GM12878 (cell line): ENCODE measurements around the gene DUOX2. TPM values are rescaled to one million over a fixed set of nuclear protein-coding genes. Genes with fewer than 3 reads are reported as not detected.
"Not testable (repeated sequence)": the region's sequence is repeated elsewhere in the genome, so short reads cannot be mapped to it uniquely, and the experiment has no call there.

Experiments
- ATAC-seq: fragments of 200-7000 bp; cut with Tn5 transposase; 3 replicates; pipeline ENCODE4 v1.9.1; 2020; ENCODE audit warnings: mild to moderate bottlenecking, moderate library complexity
- BruUV-seq: library from RNA; stranded (reverse); fragments of 400-500 nt; replicated peaks from 2 replicates; lab custom pipeline; 2021; lab: Mats Ljungman, UMichigan
- CTCF ChIA-PET: fragments of 300-600 bp; sonication (Branson Sonifier 250); formaldehyde crosslinking; extraction: SDS; loops from one replicate; lab custom pipeline; 2021; ENCODE audit warnings: inconsistent platforms; lab: Yijun Ruan, JAX
- POLR2A ChIA-PET: fragments of 350-600 bp; formaldehyde crosslinking; extraction: SDS; loops from one replicate; lab custom pipeline; 2021; ENCODE audit warnings: inconsistent platforms; lab: Charles Lee
- RAD21 ChIA-PET: fragments of 300-600 bp; sonication (Branson Sonifier 250); formaldehyde crosslinking; loops from one replicate; lab custom pipeline; 2023; ENCODE audit warnings: antibody characterized with exemption; ENCODE audit not compliant: unreplicated experiment; lab: Charles Lee
- SMC1A ChIA-PET: fragments of 300-600 bp; sonication (Branson Sonifier 250); formaldehyde crosslinking; loops from one replicate; lab custom pipeline; 2023; ENCODE audit not compliant: unreplicated experiment, uncharacterized antibody; lab: Charles Lee
- DNase-seq: peaks from one replicate; pipeline ENCODE4 v3.0.0-alpha.2; 2011; ENCODE audit warnings: low read depth, low spot score
- FAIRE-seq: peaks from 3 replicates; lab custom pipeline; 2011; peaks lifted over from hg19 to GRCh38; lab: Jason Lieb, UNC
- H2AFZ ChIP-seq: 2 replicates; pipeline ENCODE4 v1.6.0; 2011; ENCODE audit warnings: low read depth, low read length, control low read depth; ENCODE audit not compliant: control insufficient read depth
- H3K27ac ChIP-seq: 2 replicates; pipeline ENCODE4 v1.5.1; 2011; ENCODE audit warnings: control low read depth; ENCODE audit not compliant: control insufficient read depth, insufficient read depth
- H3K27me3 ChIP-seq, 2 experiments: replicated peaks in 1 of 2; 2 replicates each; pipeline versions ENCODE4 v1.6.0 to v1.6.1; 2011; ENCODE audit warnings: low read length in 1 of 2; ENCODE audit not compliant: control insufficient read depth in 2 of 2, insufficient read depth in 2 of 2
- H3K36me3 ChIP-seq, 2 experiments: 2 replicates each; pipeline ENCODE4 v1.5.1; 2011; ENCODE audit warnings: low read length in 1 of 2; ENCODE audit not compliant: control insufficient read depth in 2 of 2, insufficient read depth in 2 of 2
- H3K4me1 ChIP-seq: 2 replicates; pipeline ENCODE4 v1.6.1; 2011; ENCODE audit warnings: mild to moderate bottlenecking, low read length, moderate library complexity, mixed read lengths; ENCODE audit not compliant: control insufficient read depth, insufficient read depth
- H3K4me2 ChIP-seq: 2 replicates; pipeline ENCODE4 v1.6.0; 2011; ENCODE audit warnings: control low read depth; ENCODE audit not compliant: control insufficient read depth, insufficient read depth
- H3K4me3 ChIP-seq: fragments of 200-600 bp; sonication (generic); 2 replicates; pipeline ENCODE4 v1.5.1; 2016
- H3K79me2 ChIP-seq: 2 replicates; pipeline ENCODE4 v1.6.0; 2011; ENCODE audit warnings: low read length; ENCODE audit not compliant: control insufficient read depth, insufficient read depth
- H3K9ac ChIP-seq: 2 replicates; pipeline ENCODE4 v1.8.0; 2011; ENCODE audit warnings: low read length, control low read depth, mixed read lengths; ENCODE audit not compliant: control insufficient read depth, insufficient read depth
- H3K9me3 ChIP-seq: replicated peaks from 3 replicates; pipeline ENCODE4 v1.5.1; 2011; ENCODE audit warnings: mild to moderate bottlenecking, low read length; ENCODE audit not compliant: control insufficient read depth, insufficient read depth
- H4K20me1 ChIP-seq: 2 replicates; pipeline ENCODE4 v1.6.0; 2011; ENCODE audit not compliant: control insufficient read depth, insufficient read depth
- ATF7 ChIP-seq: fragments of 450-650 bp; IDR thresholded peaks from 2 replicates; pipeline ENCODE4 v1.6.1; 2016; ENCODE audit warnings: low read depth, mild to moderate bottlenecking
- BHLHE40 ChIP-seq, 2 experiments: fragments of 450-650 bp in 1 of 2; IDR thresholded peaks; 2 replicates each; pipeline ENCODE4 v1.6.1; 2011 to 2017; ENCODE audit warnings: low read depth in 2 of 2, borderline replicate concordance in 1 of 2, improper control_type of control experiment in 1 of 2, low read length in 1 of 2, mild to moderate bottlenecking in 1 of 2
- EZH2 ChIP-seq: IDR thresholded peaks from 2 replicates; pipeline ENCODE4 v1.6.1; 2012; ENCODE audit warnings: low read depth, mild to moderate bottlenecking, control low read depth, inconsistent platforms, low read length, borderline replicate concordance; ENCODE audit not compliant: control insufficient read depth
- HDAC2 ChIP-seq: fragments of 200-600 bp; sonication (generic); IDR thresholded peaks from 2 replicates; pipeline ENCODE4 v1.6.1; 2017
- NRF1 ChIP-seq: conservative IDR thresholded peaks from 2 replicates; pipeline ENCODE4 v1.6.1; 2011; ENCODE audit warnings: mild to moderate bottlenecking, low read depth, low read length, improper control_type of control experiment
- PAX8 ChIP-seq: fragments of 450-650 bp; IDR thresholded peaks from 2 replicates; pipeline ENCODE4 v1.6.1; 2017; ENCODE audit warnings: mild to moderate bottlenecking, moderate library complexity
- SMARCA5 ChIP-seq: fragments of 450-650 bp; IDR thresholded peaks from 2 replicates; pipeline ENCODE4 v1.6.1; 2017; ENCODE audit warnings: mild to moderate bottlenecking
- TCF12 ChIP-seq: IDR thresholded peaks from 2 replicates; pipeline ENCODE4 v1.6.1; 2011; ENCODE audit warnings: low read depth, mild to moderate bottlenecking, low read length
- WGBS: methylation state at CpG from one replicate; pipeline ENCODE4 v1.1.6; 2016; ENCODE audit warnings: low lambda C conversion rate; ENCODE audit not compliant: insufficient replicate concordance, insufficient coverage; ENCODE audit errors: missing lambda C conversion rate; 5-methylcytosine and 5-hydroxymethylcytosine counted together
- in situ Hi-C: fragments of 300-500 bp; cut with MboI; formaldehyde crosslinking; loops from 9 replicates; pipeline ENCODE4 v1.14.3; 2018; ENCODE audit warnings: mixed read lengths
- intact Hi-C: fragments of 100-400 bp; cut with micrococcal nuclease; formaldehyde crosslinking; loops from one replicate; pipeline ENCODE4 v1.14.2; 2022; ENCODE audit not compliant: unreplicated experiment
- polyA plus RNA-seq, 11 experiments: library from polyadenylated mRNA; depleted of rRNA in 4 of 11; unstranded in 6 of 11; stranded (reverse) in 5 of 11; fragments of >200 nt; fragmentation: Nextera tagmentation in 4 of 11; fragmentation: Illumina TruSeq in 1 of 11; extraction: Ambion mirVana in 4 of 11; extraction: Trizol in 1 of 11; gene quantifications; 1 replicate in 1 of 11; 2 replicates in 10 of 11; pipeline versions ENCODE4 v1.2.1 to v1.2.3, GENCODE V29; 2011 to 2016; ENCODE audit warnings: inconsistent platforms in 2 of 11, missing spikeins in 2 of 11, low read depth in 1 of 11
- total RNA-seq, 4 experiments: library from RNA; depleted of rRNA in 3 of 4; stranded (reverse); fragments of >200 nt in 3 of 4; fragmentation: Illumina TruSeq in 1 of 4; extraction: Trizol in 1 of 4; gene quantifications; 2 replicates each; pipeline versions ENCODE4 v1.2.1 to v1.2.3, GENCODE V29; 2013 to 2021
- TF ChIP-seq, protein P1 (sequence below): fragments of 450-650 bp; IDR thresholded peaks from 2 replicates; pipeline ENCODE4 v1.6.1; 2017; ENCODE audit warnings: mild to moderate bottlenecking, moderate library complexity

DUOX2 gene
- total and polyA plus RNA-seq, 10 of the 15 experiments (the other 5 are each of a cell fraction or from before 2014, with no cell fraction given) = 0.05 TPM; not detected in 9

DNA sequence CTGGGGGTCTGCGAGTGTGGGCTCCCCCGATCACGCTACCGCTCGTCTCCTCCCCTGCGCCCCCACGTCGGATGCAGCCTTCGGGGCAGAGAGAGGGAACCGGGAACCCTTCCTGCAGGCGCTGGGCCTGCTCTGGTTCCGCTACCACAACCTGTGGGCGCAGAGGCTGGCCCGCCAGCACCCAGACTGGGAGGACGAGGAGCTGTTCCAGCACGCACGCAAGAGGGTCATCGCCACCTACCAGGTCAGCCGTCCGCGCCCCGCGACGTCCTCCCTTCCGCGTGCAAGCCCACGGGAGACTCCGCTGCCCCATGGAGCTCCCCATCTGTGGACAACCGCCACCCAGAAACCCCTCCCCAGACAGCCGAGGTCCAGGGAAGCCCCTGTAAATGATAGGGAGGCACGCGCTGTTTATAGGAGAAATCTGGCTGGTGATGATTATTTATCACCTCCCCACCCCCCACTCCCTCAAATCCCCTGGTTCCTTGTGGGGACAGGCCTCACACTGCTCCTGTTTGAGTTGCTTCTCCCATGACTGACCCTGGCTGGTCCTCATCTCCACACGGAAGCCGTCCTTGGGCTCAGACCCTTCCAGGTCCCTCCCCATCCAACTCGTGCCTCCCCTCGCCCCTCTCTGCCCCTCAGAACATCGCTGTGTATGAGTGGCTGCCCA is 21.9 kb upstream of the DUOX2 start:
- WGBS = 26% methylated on average over 9 of the region's 37 CpGs
- H3K4me3 ChIP-seq, POLR2A ChIA-PET, H3K36me3 ChIP-seq, SMC1A ChIA-PET, H3K9me3 ChIP-seq, H3K27ac ChIP-seq, H2AFZ ChIP-seq, in situ Hi-C loops, FAIRE-seq, H3K4me2 ChIP-seq, DNase-seq, H3K79me2 ChIP-seq, ATAC-seq, H4K20me1 ChIP-seq, H3K27me3 ChIP-seq, intact Hi-C loops, H3K4me1 ChIP-seq, H3K9ac ChIP-seq, BruUV-seq: not testable (repeated sequence)
- ChIA-PET CTCF (interaction anchor here (0.7 to 3.3 kb wide), 2 partner anchors 9 to 18 kb away, joined by 3 to 11 read pairs; no protein-coding TSS in a partner anchor), RAD21 (interaction anchor here (1.5 to 1.8 kb wide), 2 partner anchors 9 to 18 kb away, joined by 3 to 5 read pairs; no protein-coding TSS in a partner anchor)

DNA sequence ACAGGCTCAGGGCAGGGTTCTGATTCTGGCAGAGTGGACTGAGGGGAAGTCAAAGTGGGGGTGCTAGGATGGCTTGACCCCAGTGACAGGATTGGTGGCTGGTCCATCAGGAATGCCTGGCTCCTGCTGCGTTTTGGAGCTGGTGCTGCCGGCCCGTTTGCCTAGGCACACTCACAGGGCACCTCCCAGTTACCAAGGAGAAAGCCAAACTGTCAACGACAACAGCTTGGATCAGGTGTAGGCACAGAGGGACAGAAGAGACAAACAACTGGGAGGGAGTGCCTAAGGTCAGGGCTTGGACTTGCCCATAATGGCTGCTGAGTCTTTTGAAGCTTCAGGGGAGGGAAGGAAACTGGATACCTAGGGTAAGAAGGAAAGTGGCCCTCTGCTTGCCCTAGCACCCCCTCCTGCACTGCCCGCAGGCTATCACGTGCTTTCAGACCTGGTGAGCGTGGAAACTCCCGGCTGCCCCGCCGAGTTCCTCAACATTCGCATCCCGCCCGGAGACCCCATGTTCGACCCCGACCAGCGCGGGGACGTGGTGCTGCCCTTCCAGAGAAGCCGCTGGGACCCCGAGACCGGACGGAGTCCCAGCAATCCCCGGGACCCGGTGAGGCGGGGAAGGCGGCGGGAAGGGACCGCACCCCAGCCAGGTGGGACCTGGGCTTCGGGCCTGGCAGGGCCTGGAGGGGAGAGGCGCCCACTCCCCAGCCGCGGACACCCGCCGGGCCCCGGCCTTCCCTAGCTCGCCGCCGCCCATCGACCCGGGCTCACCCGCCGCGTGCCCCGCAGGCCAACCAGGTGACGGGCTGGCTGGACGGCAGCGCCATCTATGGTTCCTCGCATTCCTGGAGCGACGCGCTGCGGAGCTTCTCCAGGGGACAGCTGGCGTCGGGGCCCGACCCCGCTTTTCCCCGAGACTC is 21.0 kb upstream of the DUOX2 start:
- in situ Hi-C loops = no loop called here
- H3K36me3 ChIP-seq = no peaks in the 10 kb centered on the region
- intact Hi-C loops = no loop called here
- H3K27me3 ChIP-seq = peaks cover 3 to 10% of the 10 kb centered on the region in 2 experiments; a peak in 3 of 4 replicates
- ChIA-PET RAD21 (interaction anchor here (1.5 to 1.8 kb wide), 2 partner anchors 8 to 17 kb away, joined by 3 to 5 read pairs; no protein-coding TSS in a partner anchor), SMC1A (no interaction called here), CTCF (interaction anchor here (0.7 to 3.3 kb wide), 4 partner anchors 8 to 17 kb away, joined by 3 to 11 read pairs (median 4); no protein-coding TSS in a partner anchor), POLR2A (no interaction called here)
- H3K79me2 ChIP-seq = no peaks in the 10 kb centered on the region
- H3K4me1 ChIP-seq = no peaks in the 10 kb centered on the region
- H3K9me3 ChIP-seq = no peaks in the 10 kb centered on the region
- H2AFZ ChIP-seq = peak overlapping the region; percentile 11; the same call in 1 of the 2 replicates
- H3K4me2 ChIP-seq = no peak overlapping the region
- no peak for DNase-seq
- BruUV-seq = no TSS peak
- 32% methylated on average over 33 of the region's 57 CpGs for WGBS
- no peak overlapping the region for H3K27ac ChIP-seq
- ATAC-seq = peak; percentile 70
- no peak overlapping the region for H3K9ac ChIP-seq
- no peaks in the 10 kb centered on the region for H4K20me1 ChIP-seq
- H3K4me3 ChIP-seq = no peak overlapping the region
- FAIRE-seq = no peak
- TF ChIP-seq EZH2 = no peak
- no peak for TF ChIP-seq ATF7
- TF ChIP-seq, protein P1, sequence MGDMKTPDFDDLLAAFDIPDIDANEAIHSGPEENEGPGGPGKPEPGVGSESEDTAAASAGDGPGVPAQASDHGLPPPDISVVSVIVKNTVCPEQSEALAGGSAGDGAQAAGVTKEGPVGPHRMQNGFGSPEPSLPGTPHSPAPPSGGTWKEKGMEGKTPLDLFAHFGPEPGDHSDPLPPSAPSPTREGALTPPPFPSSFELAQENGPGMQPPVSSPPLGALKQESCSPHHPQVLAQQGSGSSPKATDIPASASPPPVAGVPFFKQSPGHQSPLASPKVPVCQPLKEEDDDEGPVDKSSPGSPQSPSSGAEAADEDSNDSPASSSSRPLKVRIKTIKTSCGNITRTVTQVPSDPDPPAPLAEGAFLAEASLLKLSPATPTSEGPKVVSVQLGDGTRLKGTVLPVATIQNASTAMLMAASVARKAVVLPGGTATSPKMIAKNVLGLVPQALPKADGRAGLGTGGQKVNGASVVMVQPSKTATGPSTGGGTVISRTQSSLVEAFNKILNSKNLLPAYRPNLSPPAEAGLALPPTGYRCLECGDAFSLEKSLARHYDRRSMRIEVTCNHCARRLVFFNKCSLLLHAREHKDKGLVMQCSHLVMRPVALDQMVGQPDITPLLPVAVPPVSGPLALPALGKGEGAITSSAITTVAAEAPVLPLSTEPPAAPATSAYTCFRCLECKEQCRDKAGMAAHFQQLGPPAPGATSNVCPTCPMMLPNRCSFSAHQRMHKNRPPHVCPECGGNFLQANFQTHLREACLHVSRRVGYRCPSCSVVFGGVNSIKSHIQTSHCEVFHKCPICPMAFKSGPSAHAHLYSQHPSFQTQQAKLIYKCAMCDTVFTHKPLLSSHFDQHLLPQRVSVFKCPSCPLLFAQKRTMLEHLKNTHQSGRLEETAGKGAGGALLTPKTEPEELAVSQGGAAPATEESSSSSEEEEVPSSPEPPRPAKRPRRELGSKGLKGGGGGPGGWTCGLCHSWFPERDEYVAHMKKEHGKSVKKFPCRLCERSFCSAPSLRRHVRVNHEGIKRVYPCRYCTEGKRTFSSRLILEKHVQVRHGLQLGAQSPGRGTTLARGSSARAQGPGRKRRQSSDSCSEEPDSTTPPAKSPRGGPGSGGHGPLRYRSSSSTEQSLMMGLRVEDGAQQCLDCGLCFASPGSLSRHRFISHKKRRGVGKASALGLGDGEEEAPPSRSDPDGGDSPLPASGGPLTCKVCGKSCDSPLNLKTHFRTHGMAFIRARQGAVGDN = peak; percentile 75
- TF ChIP-seq PAX8 = no peak
- peak; percentile 39 to 75; a peak in 2 of 4 replicates for TF ChIP-seq BHLHE40 (IDR thresholded peaks at IDR 0.05; ENCODE audit: borderline replicate concordance in 1 of 2, low read depth in 2 of 2, low read length in 1 of 2)
- TF ChIP-seq NRF1 = no peak
- no peak for TF ChIP-seq TCF12
- TF ChIP-seq HDAC2 = no peak
- no peak for TF ChIP-seq SMARCA5
